Panc1 (cell line): ENCODE measurements around the gene KCNQ2. TPM values are rescaled to one million over a fixed set of nuclear protein-coding genes. Genes with fewer than 3 reads are reported as not detected.

Source experiments
- ATAC-seq: fragments of 200-7000 bp; cut with Tn5 transposase; 2 replicates; pipeline ENCODE4 v1.9.1; 2020; ENCODE audit warnings: mild to moderate bottlenecking, moderate library complexity
- BruUV-seq: library from RNA; stranded (reverse); fragments of 400-500 nt; replicated peaks from 2 replicates; lab custom pipeline; 2021; lab: Mats Ljungman, UMichigan
- CTCF ChIA-PET: fragments of 300-600 bp; sonication (Branson Sonifier 250); formaldehyde crosslinking; loops from one replicate; lab custom pipeline; 2022; ENCODE audit warnings: antibody characterized with exemption; lab: Charles Lee
- POLR2A ChIA-PET: fragments of 300-600 bp; sonication (Branson Sonifier 250); formaldehyde crosslinking; loops from one replicate; lab custom pipeline; 2022; ENCODE audit warnings: antibody characterized with exemption; lab: Charles Lee
- DNase-seq: peaks from one replicate; pipeline ENCODE4 v3.0.0-alpha.2; 2010; ENCODE audit warnings: low read depth, low spot score
- H3K27ac ChIP-seq: 2 replicates; pipeline ENCODE4 v1.5.1; 2011; ENCODE audit warnings: mild to moderate bottlenecking, low read length, inconsistent platforms
- H3K27me3 ChIP-seq: fragments of 200-500 bp; sonication (Bioruptor generic); 2 replicates; pipeline ENCODE4 v1.6.0; 2014; ENCODE audit warnings: low read length, inconsistent platforms; ENCODE audit not compliant: control insufficient read depth, insufficient read depth
- H3K36me3 ChIP-seq: fragments of 200-500 bp; sonication (Bioruptor generic); 2 replicates; pipeline ENCODE4 v1.5.1; 2014; ENCODE audit warnings: inconsistent platforms, mild to moderate bottlenecking, low read length, moderate library complexity; ENCODE audit not compliant: control insufficient read depth, insufficient read depth
- H3K4me1 ChIP-seq: 2 replicates; pipeline ENCODE4 v1.5.1; 2011; ENCODE audit warnings: inconsistent platforms, mild to moderate bottlenecking, low read length, moderate library complexity; ENCODE audit not compliant: control insufficient read depth, insufficient read depth
- H3K4me3 ChIP-seq, 2 experiments: 2 replicates each; pipeline ENCODE4 v1.5.1; 2011 to 2012; ENCODE audit warnings: low read depth in 2 of 2, low read length in 2 of 2, mild to moderate bottlenecking in 2 of 2, inconsistent platforms in 1 of 2, moderate library complexity in 1 of 2
- H3K9me3 ChIP-seq: fragments of 200-500 bp; sonication (Bioruptor generic); 2 replicates; pipeline ENCODE4 v1.5.1; 2014; ENCODE audit warnings: low read depth, mild to moderate bottlenecking, inconsistent platforms, low read length, moderate library complexity; ENCODE audit not compliant: control insufficient read depth, insufficient read depth
- POLR2AphosphoS5 ChIP-seq: IDR thresholded peaks from 2 replicates; pipeline ENCODE4 v1.6.1; 2012; ENCODE audit warnings: mild to moderate bottlenecking, low read depth, low read length, moderate library complexity
- SIN3A ChIP-seq: IDR thresholded peaks from 2 replicates; pipeline ENCODE4 v1.6.1; 2012; ENCODE audit warnings: low read depth, mild to moderate bottlenecking, low read length, moderate library complexity, borderline replicate concordance; ENCODE audit not compliant: insufficient read depth
- TCF7L2 ChIP-seq: IDR thresholded peaks from 2 replicates; pipeline ENCODE4 v1.6.1; 2011; ENCODE audit warnings: mild to moderate bottlenecking, low read depth, low read length, inconsistent platforms
- in situ Hi-C: cut with HindIII; loops from 2 replicates; pipeline ENCODE4 v1.10.0; 2016; ENCODE audit warnings: low sequenced_read_pairs, low pct_unique_long_range_greater_than_20kb
- intact Hi-C: fragments of 100-400 bp; cut with micrococcal nuclease; formaldehyde crosslinking; loops from one replicate; pipeline ENCODE4 v1.10.0; 2022; ENCODE audit not compliant: unreplicated experiment
- total RNA-seq: library from RNA; stranded (reverse); gene quantifications from one replicate; pipeline ENCODE4 v1.2.1, GENCODE V29; 2021; ENCODE audit not compliant: unreplicated experiment
- TF ChIP-seq, protein P1 (sequence below): fragments of 450-650 bp; IDR thresholded peaks from 2 replicates; pipeline ENCODE4 v1.5.1; 2017; ENCODE audit warnings: mild to moderate bottlenecking
- TF ChIP-seq, protein P2 (sequence below), 2 experiments: IDR thresholded peaks; 2 replicates each; pipeline ENCODE4 v1.6.1; 2011 to 2012; ENCODE audit warnings: low read depth in 2 of 2, control low read depth in 1 of 2, low read length in 1 of 2, mild to moderate bottlenecking in 1 of 2, moderate library complexity in 1 of 2; ENCODE audit not compliant: insufficient read depth in 1 of 2

KCNQ2 gene
- total RNA-seq, 1 experiment from 2014 or later: 19.4 TPM

DNA sequence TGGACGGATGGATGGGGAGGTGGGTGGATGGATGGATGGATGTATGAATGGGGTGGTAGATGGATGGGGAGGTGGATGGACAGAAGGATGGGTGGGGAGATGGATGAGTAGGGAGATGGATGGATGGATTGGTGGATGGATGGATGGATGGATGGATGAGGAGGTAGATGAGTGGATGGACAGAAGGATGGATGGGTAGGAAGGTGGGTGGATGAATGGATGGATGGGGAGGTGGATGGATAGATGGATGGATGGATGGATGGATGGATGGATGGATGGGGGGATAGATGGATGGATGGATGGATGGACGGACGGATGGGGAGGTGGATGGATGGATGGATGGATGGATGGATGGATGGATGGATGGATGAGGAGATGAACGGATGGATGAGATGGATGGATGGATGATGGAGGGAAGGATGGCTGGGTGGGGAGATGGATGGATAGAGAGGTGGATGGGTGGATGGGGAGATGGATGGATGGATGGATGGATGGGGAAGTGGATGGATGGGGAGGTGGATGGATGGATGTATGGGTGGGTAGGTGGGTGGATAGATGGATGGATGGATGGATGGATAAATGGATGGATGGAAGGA lies 19.3 kb upstream of the KCNQ2 start:
- ATAC-seq (no peak), DNase-seq (no peak)
- Histone ChIP-seq H3K4me3 (no peak overlapping the region), H3K9me3 (no peaks in the 10 kb centered on the region), H3K36me3 (no peaks in the 10 kb centered on the region), H3K4me1 (peaks cover 4% of the 10 kb centered on the region), H3K27me3 (no peaks in the 10 kb centered on the region), H3K27ac (no peak overlapping the region)
- ChIA-PET CTCF (no interaction called here), POLR2A (no interaction called here)
- TF ChIP-seq TCF7L2 (no peak), POLR2AphosphoS5 (no peak), SIN3A (no peak)
- TF ChIP-seq, protein P1, sequence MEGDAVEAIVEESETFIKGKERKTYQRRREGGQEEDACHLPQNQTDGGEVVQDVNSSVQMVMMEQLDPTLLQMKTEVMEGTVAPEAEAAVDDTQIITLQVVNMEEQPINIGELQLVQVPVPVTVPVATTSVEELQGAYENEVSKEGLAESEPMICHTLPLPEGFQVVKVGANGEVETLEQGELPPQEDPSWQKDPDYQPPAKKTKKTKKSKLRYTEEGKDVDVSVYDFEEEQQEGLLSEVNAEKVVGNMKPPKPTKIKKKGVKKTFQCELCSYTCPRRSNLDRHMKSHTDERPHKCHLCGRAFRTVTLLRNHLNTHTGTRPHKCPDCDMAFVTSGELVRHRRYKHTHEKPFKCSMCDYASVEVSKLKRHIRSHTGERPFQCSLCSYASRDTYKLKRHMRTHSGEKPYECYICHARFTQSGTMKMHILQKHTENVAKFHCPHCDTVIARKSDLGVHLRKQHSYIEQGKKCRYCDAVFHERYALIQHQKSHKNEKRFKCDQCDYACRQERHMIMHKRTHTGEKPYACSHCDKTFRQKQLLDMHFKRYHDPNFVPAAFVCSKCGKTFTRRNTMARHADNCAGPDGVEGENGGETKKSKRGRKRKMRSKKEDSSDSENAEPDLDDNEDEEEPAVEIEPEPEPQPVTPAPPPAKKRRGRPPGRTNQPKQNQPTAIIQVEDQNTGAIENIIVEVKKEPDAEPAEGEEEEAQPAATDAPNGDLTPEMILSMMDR: no peak
- TF ChIP-seq, protein P2, sequence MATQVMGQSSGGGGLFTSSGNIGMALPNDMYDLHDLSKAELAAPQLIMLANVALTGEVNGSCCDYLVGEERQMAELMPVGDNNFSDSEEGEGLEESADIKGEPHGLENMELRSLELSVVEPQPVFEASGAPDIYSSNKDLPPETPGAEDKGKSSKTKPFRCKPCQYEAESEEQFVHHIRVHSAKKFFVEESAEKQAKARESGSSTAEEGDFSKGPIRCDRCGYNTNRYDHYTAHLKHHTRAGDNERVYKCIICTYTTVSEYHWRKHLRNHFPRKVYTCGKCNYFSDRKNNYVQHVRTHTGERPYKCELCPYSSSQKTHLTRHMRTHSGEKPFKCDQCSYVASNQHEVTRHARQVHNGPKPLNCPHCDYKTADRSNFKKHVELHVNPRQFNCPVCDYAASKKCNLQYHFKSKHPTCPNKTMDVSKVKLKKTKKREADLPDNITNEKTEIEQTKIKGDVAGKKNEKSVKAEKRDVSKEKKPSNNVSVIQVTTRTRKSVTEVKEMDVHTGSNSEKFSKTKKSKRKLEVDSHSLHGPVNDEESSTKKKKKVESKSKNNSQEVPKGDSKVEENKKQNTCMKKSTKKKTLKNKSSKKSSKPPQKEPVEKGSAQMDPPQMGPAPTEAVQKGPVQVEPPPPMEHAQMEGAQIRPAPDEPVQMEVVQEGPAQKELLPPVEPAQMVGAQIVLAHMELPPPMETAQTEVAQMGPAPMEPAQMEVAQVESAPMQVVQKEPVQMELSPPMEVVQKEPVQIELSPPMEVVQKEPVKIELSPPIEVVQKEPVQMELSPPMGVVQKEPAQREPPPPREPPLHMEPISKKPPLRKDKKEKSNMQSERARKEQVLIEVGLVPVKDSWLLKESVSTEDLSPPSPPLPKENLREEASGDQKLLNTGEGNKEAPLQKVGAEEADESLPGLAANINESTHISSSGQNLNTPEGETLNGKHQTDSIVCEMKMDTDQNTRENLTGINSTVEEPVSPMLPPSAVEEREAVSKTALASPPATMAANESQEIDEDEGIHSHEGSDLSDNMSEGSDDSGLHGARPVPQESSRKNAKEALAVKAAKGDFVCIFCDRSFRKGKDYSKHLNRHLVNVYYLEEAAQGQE (IDR thresholded peaks at IDR 0.05; ENCODE audit: insufficient read depth in 1 of 2, low read depth in 2 of 2, low read length in 1 of 2): no peak
- intact Hi-C loops: no loop called here
- BruUV-seq: no TSS peak
- in situ Hi-C loops: no loop called here

DNA sequence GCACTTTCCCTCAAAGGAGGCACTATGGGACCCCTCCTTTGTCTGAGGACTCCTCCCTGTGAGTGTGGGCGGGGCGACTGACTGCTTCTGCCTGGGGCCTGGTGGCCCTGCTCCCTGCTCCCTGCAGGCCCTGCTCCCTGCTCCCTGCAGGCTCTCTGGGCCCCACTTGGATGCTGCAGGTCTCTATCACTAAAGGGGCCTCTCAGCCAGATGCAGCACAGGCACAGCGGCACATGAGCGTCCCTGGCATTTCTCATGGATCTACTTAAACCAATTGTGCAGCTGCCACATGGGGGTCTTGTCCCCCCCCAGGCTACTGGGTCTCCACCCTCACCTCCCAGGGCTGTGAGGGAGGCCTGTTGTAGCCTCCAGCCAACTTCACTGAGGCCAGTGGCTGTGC lies 18.6 kb upstream of the KCNQ2 start:
- H3K27me3 ChIP-seq: no peaks in the 10 kb centered on the region
- no peaks in the 10 kb centered on the region for H3K4me1 ChIP-seq
- no peaks in the 10 kb centered on the region for H3K9me3 ChIP-seq
- no peak for DNase-seq
- no peaks in the 10 kb centered on the region for H3K36me3 ChIP-seq
- no peak overlapping the region for H3K27ac ChIP-seq
- ATAC-seq: no peak
- CTCF ChIA-PET: no interaction called here
- intact Hi-C loops: no loop called here
- in situ Hi-C loops: no loop called here
- POLR2A ChIA-PET: no interaction called here
- no peak overlapping the region for H3K4me3 ChIP-seq
- no TSS peak for BruUV-seq
- TF ChIP-seq, protein P1: no peak
- TF ChIP-seq SIN3A (no peak), TCF7L2 (no peak), POLR2AphosphoS5 (no peak)
- TF ChIP-seq, protein P2 (IDR thresholded peaks at IDR 0.05; ENCODE audit: insufficient read depth in 1 of 2, low read depth in 2 of 2, low read length in 1 of 2): no peak
